GM12873 (cell line): Measurements from ENCODE around the gene APBA3.

Experiments used
- TF ChIP-seq, protein P1 (sequence below): IDR thresholded peaks from 2 replicates; pipeline ENCODE4 v1.5.1; 2012; ENCODE audit warnings: low read depth, mild to moderate bottlenecking, moderate library complexity, low read length, control low read depth; ENCODE audit not compliant: insufficient read depth; ENCODE audit errors: missing control alignments

Gene APBA3

GRCh38 chr19:3759482-3760254 is 1.8 kb downstream of the APBA3 start:
- TF ChIP-seq, protein P1, sequence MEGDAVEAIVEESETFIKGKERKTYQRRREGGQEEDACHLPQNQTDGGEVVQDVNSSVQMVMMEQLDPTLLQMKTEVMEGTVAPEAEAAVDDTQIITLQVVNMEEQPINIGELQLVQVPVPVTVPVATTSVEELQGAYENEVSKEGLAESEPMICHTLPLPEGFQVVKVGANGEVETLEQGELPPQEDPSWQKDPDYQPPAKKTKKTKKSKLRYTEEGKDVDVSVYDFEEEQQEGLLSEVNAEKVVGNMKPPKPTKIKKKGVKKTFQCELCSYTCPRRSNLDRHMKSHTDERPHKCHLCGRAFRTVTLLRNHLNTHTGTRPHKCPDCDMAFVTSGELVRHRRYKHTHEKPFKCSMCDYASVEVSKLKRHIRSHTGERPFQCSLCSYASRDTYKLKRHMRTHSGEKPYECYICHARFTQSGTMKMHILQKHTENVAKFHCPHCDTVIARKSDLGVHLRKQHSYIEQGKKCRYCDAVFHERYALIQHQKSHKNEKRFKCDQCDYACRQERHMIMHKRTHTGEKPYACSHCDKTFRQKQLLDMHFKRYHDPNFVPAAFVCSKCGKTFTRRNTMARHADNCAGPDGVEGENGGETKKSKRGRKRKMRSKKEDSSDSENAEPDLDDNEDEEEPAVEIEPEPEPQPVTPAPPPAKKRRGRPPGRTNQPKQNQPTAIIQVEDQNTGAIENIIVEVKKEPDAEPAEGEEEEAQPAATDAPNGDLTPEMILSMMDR, result no peak

DNA sequence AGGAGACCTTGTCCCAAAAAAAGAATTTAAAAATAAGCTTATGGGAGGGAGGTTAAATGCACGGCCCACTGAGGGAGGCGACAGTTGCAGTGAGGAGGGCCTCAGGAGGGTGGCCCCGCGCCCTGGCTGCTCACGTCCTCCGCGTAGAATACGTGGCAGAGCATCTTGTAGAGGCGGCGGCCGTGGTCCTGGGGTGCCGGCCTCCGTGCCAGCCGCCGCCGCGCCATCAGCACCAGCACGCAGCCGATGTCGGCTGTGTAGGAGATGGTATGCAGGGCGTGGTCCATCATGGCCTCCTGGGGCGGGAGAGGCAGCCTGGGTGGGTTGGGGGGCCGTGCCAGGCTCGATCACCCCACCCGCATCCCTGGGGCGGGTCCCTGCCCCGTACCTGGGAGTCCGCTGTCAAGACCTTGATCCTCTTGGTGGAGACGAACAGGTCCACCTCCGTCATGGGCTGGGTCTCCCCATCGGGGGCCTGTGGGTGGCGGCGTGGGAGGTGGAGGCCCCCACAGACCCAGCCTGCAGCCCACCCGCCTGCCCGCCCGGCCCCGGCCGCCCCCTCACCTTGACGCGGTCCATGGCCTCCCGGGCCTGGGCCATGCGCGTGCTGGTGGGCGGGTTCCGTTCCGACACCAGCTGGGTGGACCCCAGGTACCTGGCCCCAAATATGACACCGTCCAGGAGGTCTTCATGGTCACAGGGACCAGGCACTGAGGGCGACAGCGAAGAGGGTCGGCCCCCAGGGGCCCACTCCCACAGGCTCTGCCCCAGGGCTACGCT is 7.7 kb downstream of the APBA3 start:
- TF ChIP-seq, protein P1, result no peak

GRCh38 chr19:3752492-3752891 is 9.0 kb downstream of the APBA3 start:
- TF ChIP-seq, protein P1, result no peak

- TF ChIP-seq, protein P1, result no peak
These were observed 10.3 kb downstream of the APBA3 start for GRCh38 chr19:3751236-3751635.

DNA sequence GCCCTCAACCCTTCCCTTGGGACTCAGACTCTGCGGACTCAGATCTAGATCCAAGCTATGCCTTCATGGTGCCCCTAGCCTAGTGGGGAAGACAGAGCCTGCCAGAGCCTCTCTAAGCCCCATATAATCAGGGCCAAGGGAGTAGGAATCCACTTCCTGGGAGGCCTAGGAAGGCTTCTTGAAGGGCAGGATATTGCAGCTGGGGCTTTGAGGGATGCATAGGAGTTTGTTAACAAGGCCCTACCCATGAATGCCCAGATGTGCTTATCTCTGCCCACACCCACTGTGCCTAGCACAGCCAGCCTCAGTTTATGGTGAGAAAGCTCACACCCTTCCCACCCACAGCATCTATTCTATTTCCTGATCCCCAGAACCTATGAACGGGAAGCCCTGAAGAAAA is 11.3 kb downstream of the APBA3 start:
- TF ChIP-seq, protein P1, result no peak

- TF ChIP-seq, protein P1, result no peak
These were observed 12.5 kb downstream of the APBA3 start for GRCh38 chr19:3748965-3749364.

DNA sequence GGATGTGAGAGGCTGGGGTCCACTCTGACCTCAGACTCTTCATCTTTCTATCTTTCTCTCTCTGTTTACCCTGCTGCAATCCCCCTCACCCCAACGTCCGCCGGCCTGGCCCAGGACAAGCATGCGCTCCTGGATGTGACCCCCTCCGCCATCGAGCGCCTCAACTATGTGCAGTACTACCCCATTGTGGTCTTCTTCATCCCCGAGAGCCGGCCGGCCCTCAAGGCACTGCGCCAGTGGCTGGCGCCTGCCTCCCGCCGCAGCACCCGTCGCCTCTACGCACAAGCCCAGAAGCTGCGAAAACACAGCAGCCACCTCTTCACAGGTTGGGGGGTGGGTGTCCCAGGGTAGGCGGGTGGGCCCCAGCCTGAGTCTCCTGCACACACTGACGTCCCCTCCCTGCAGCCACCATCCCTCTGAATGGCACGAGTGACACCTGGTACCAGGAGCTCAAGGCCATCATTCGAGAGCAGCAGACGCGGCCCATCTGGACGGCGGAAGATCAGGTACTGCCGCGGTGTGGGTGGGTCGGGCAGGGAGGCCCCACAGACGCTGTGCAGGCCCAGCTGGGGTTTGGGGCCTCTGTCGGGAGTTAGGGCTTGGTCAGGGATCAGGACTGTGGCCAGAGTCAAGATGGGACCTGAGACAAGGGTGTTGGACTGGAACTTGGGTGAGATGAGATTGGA is 15.0 kb downstream of the APBA3 start:
- TF ChIP-seq, protein P1, result no peak
